HEK293 (cell line): Measurements from ENCODE around the gene ABI3.

Experiments
- CTCF ChIA-PET: fragments of 350-600 bp; formaldehyde crosslinking; extraction: SDS; loops from one replicate; lab custom pipeline; 2021; ENCODE audit warnings: antibody characterized with exemption; lab: Yijun Ruan, JAX
- POLR2A ChIA-PET: fragments of 300-600 bp; formaldehyde crosslinking; extraction: SDS; loops from one replicate; lab custom pipeline; 2020; ENCODE audit warnings: antibody characterized with exemption, inconsistent platforms; lab: Yijun Ruan, JAX
- H3K27ac ChIP-seq: fragments of 200-500 bp; sonication (Bioruptor generic); 2 replicates; pipeline ENCODE4 v1.5.1; 2014; ENCODE audit warnings: low read depth, low read length, control low read depth, inconsistent platforms; ENCODE audit errors: extremely low read depth
- H3K36me3 ChIP-seq, 2 experiments: fragments of 200-500 bp in 1 of 2; sonication (Bioruptor generic) in 1 of 2; 1 replicate in 1 of 2; 2 replicates in 1 of 2; pipeline ENCODE4 v1.5.1; 2014 to 2017; ENCODE audit warnings: inconsistent platforms in 2 of 2, low read length in 2 of 2; ENCODE audit not compliant: control insufficient read depth in 2 of 2, insufficient read depth in 1 of 2
- H3K4me1 ChIP-seq: fragments of 200-500 bp; sonication (Bioruptor generic); 2 replicates; pipeline ENCODE4 v1.5.1; 2014; ENCODE audit warnings: mild to moderate bottlenecking, low read length, inconsistent platforms; ENCODE audit not compliant: control insufficient read depth, insufficient read depth
- H3K4me3 ChIP-seq: 2 replicates; pipeline ENCODE4 v1.5.1; 2011; ENCODE audit warnings: low read depth, mild to moderate bottlenecking, control low read depth, low read length, moderate library complexity
- H3K9me3 ChIP-seq: fragments of 200-500 bp; sonication (Bioruptor generic); 2 replicates; pipeline ENCODE4 v1.5.1; 2014; ENCODE audit warnings: low read depth, low read length, inconsistent platforms; ENCODE audit not compliant: control insufficient read depth, insufficient read depth
- BCL11A ChIP-seq: fragments of 450-650 bp; formaldehyde crosslinking; IDR thresholded peaks from 2 replicates; pipeline ENCODE4 v1.5.1; 2016; ENCODE audit warnings: low read depth, missing biosample characterization, missing genetic modification characterization
- BCL11B ChIP-seq: fragments of 450-650 bp; formaldehyde crosslinking; IDR thresholded peaks from 2 replicates; pipeline ENCODE4 v1.5.1; 2016; ENCODE audit warnings: low read depth, missing biosample characterization, missing genetic modification characterization
- GLI2 ChIP-seq: fragments of 450-650 bp; formaldehyde crosslinking; IDR thresholded peaks from 2 replicates; pipeline ENCODE4; 2017; ENCODE audit warnings: missing biosample characterization, missing genetic modification characterization, low read depth, borderline replicate concordance
- GLIS2 ChIP-seq: fragments of 450-650 bp; formaldehyde crosslinking; IDR thresholded peaks from 2 replicates; pipeline ENCODE4 v1.5.1; 2016; ENCODE audit warnings: missing biosample characterization, missing genetic modification characterization
- MZF1 ChIP-seq: fragments of 450-650 bp; formaldehyde crosslinking; IDR thresholded peaks from 2 replicates; pipeline ENCODE4 v1.5.1; 2017; ENCODE audit warnings: missing biosample characterization, missing genetic modification characterization, borderline replicate concordance
- SP3 ChIP-seq: fragments of 450-650 bp; formaldehyde crosslinking; IDR thresholded peaks from 2 replicates; pipeline ENCODE4 v1.5.1; 2016; ENCODE audit warnings: missing biosample characterization, missing genetic modification characterization
- SP7 ChIP-seq: fragments of 450-650 bp; formaldehyde crosslinking; IDR thresholded peaks from 2 replicates; pipeline ENCODE4 v1.5.1; 2016; ENCODE audit warnings: missing biosample characterization, missing genetic modification characterization
- ZBTB1 ChIP-seq: fragments of 450-650 bp; formaldehyde crosslinking; IDR thresholded peaks from 2 replicates; pipeline ENCODE4 v1.5.1; 2016; ENCODE audit warnings: missing biosample characterization, missing genetic modification characterization
- ZBTB11 ChIP-seq: fragments of 450-650 bp; formaldehyde crosslinking; conservative IDR thresholded peaks from 2 replicates; pipeline ENCODE4 v1.5.1; 2016; ENCODE audit warnings: low read depth, missing biosample characterization, missing genetic modification characterization
- ZFHX2 ChIP-seq: fragments of 450-650 bp; formaldehyde crosslinking; conservative IDR thresholded peaks from 2 replicates; pipeline ENCODE4 v1.5.1; 2016; ENCODE audit warnings: missing biosample characterization, missing genetic modification characterization
- ZNF140 ChIP-seq: fragments of 450-650 bp; formaldehyde crosslinking; IDR thresholded peaks from 2 replicates; pipeline ENCODE4 v1.5.1; 2016; ENCODE audit warnings: missing biosample characterization, missing genetic modification characterization
- ZNF148 ChIP-seq: fragments of 450-650 bp; formaldehyde crosslinking; IDR thresholded peaks from 2 replicates; pipeline ENCODE4 v1.5.0; 2017; ENCODE audit warnings: missing biosample characterization, missing genetic modification characterization, borderline replicate concordance
- ZNF184 ChIP-seq: fragments of 450-650 bp; IDR thresholded peaks from 2 replicates; pipeline ENCODE4 v1.5.1; 2018; ENCODE audit warnings: missing biosample characterization, mild to moderate bottlenecking, missing genetic modification characterization
- ZNF302 ChIP-seq: fragments of 450-650 bp; formaldehyde crosslinking; IDR thresholded peaks from 2 replicates; pipeline ENCODE4 v1.5.1; 2016; ENCODE audit warnings: missing biosample characterization, missing genetic modification characterization, low read depth
- ZNF37A ChIP-seq: fragments of 450-650 bp; IDR thresholded peaks from 2 replicates; pipeline ENCODE4 v1.5.1; 2018; ENCODE audit warnings: missing biosample characterization, missing genetic modification characterization
- ZNF449 ChIP-seq: fragments of 450-650 bp; formaldehyde crosslinking; IDR thresholded peaks from 2 replicates; pipeline ENCODE4 v1.5.1; 2017; ENCODE audit warnings: missing biosample characterization, mild to moderate bottlenecking, missing genetic modification characterization, moderate library complexity
- ZNF677 ChIP-seq: fragments of 450-650 bp; IDR thresholded peaks from 2 replicates; pipeline ENCODE4 v1.5.0; 2018; ENCODE audit warnings: missing biosample characterization, mild to moderate bottlenecking, missing genetic modification characterization, moderate library complexity
- ZNF768 ChIP-seq: fragments of 450-650 bp; formaldehyde crosslinking; IDR thresholded peaks from 2 replicates; pipeline ENCODE4 v1.5.1; 2018; ENCODE audit warnings: missing biosample characterization, mild to moderate bottlenecking, missing genetic modification characterization
- ZNF777 ChIP-seq: fragments of 450-650 bp; formaldehyde crosslinking; IDR thresholded peaks from 2 replicates; pipeline ENCODE4 v1.5.1; 2017; ENCODE audit warnings: missing biosample characterization, missing genetic modification characterization, borderline replicate concordance
- ZNF785 ChIP-seq: fragments of 450-650 bp; formaldehyde crosslinking; IDR thresholded peaks from 2 replicates; pipeline ENCODE4 v1.5.1; 2016; ENCODE audit warnings: missing biosample characterization, missing genetic modification characterization
- ZNF837 ChIP-seq: fragments of 450-650 bp; formaldehyde crosslinking; IDR thresholded peaks from 2 replicates; pipeline ENCODE4 v1.5.1; 2016; ENCODE audit warnings: missing biosample characterization, missing genetic modification characterization
- ZSCAN4 ChIP-seq: fragments of 450-650 bp; formaldehyde crosslinking; IDR thresholded peaks from 2 replicates; pipeline ENCODE4 v1.5.1; 2017; ENCODE audit warnings: missing biosample characterization, missing genetic modification characterization

The ABI3 gene

GRCh38 chr17:49200423-49201083, 10.0 kb upstream of the ABI3 start:
- no peaks in the 10 kb centered on the region for H3K9me3 ChIP-seq
- no peak for TF ChIP-seq ZBTB1 (tag by site-specific recombination)
- TF ChIP-seq GLIS2 (tag by site-specific recombination) = no peak
- TF ChIP-seq ZNF184 (tag by site-specific recombination) = no peak
- TF ChIP-seq ZNF768 (tag by site-specific recombination) = no peak
- no peak for TF ChIP-seq ZNF37A (tag by site-specific recombination)
- no peak for TF ChIP-seq BCL11A
- TF ChIP-seq, all 188 proteins: peak for 0
- POLR2A ChIA-PET = no interaction called here
- Histone ChIP-seq H3K4me3 (no peak overlapping the region), H3K27ac (no peak overlapping the region), H3K36me3 (no peaks in the 10 kb centered on the region), H3K4me1 (no peaks in the 10 kb centered on the region)
- CTCF ChIA-PET = interaction anchor here (0.6 to 1.7 kb wide), 5 partner anchors 11 to 27 kb away, joined by 3 to 14 read pairs (median 4); no protein-coding TSS in a partner anchor

- H3K27ac ChIP-seq = no peak overlapping the region
- POLR2A ChIA-PET = no interaction called here
- CTCF ChIA-PET = interaction anchor here (1.0 kb wide), 1 partner anchor 22 kb away, joined by 3 read pairs; no protein-coding TSS in a partner anchor
Measured at GRCh38 chr17:49201481-49201927, 9.0 kb upstream of the ABI3 start.

More at GRCh38 chr17:49201481-49201927, 9.0 kb upstream of the ABI3 start:
- no peaks in the 10 kb centered on the region for H3K36me3 ChIP-seq
- TF ChIP-seq SP7 (tag by site-specific recombination) (no peak), ZFHX2 (tag by site-specific recombination) (no peak), ZNF677 (tag by site-specific recombination) (no peak), ZNF837 (tag by site-specific recombination) (no peak), ZNF785 (tag by site-specific recombination) (no peak), ZNF302 (tag by site-specific recombination) (no peak), ZSCAN4 (tag by site-specific recombination) (no peak), ZBTB11 (tag by site-specific recombination) (no peak), ZNF140 (tag by site-specific recombination) (no peak), ZNF777 (tag by site-specific recombination) (no peak), ZNF148 (no peak), BCL11B (tag by site-specific recombination) (no peak), GLI2 (tag by site-specific recombination) (no peak), ZNF449 (no peak), MZF1 (tag by site-specific recombination) (no peak), SP3 (tag by site-specific recombination) (no peak)
- H3K4me1 ChIP-seq = no peaks in the 10 kb centered on the region
- no peak overlapping the region for H3K4me3 ChIP-seq
- no peaks in the 10 kb centered on the region for H3K9me3 ChIP-seq
